Stimulated activated CD8-positive, alpha-beta memory T cell treated with anti-CD3 and anti-CD28 coated beads, Interleukin-15, amount 100 ng/mL, for 4 hours (primary cell): ENCODE results near the gene DDAH1.
A peak's percentile ranks its signal among the peaks of the same experiment; 100 is the strongest.

ENCODE experiments used
- DNase-seq, 2 donors: peaks; one replicate each; pipeline ENCODE4 v3.0.0-alpha.2; 2020; ENCODE audit warnings: low read depth in 2 of 2

DDAH1 gene

DNA sequence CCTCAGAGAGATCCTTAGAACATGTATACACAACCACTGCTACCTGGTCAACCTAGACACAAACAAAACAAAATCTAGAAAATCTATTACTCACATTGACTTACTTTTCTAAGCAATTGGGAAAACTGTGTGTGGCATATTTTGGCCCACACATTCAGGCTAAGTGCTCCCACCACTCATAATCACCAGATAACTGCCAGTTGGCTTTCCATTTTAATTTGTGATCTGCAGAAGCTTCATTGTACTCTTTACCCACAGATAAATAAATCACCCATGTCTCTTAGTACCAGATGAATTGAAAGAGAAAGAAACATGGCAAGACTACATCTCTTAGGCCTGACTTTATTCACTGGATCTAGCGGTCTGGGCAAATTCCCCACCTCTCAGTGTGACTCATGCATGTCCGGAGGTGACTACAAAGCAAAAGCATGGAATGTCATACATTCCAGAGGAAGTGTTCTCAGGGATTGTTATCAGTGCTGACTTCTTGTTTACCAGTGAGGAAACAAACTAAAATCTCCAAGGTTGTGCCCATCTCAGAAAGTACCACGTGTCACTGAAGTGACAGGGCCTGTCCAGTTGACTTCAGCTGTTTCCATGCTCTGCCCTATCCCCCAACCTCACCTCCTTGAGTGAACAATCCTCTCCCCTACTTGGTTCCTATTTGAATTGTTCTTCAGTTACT is 136.1 kb downstream of the DDAH1 start:
- DNase-seq, result no peak

DNA sequence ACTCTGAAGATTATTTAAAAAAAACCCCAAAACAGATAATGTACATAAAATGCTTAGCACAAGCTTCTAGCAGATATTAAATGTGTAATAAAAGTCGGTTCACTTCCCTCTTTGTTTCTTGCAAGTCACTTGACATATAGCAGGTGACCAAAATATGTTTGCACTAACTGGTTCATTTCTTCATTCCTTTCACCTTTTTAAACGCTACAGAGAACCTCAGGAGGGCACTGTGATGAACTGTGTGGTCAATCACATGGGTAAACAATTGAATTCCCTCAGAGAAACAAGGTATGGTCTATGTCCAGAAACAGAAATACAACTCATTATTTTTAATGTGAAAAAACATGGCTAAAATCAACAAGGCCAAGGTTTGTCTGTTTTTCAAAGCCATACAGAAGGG is 137.2 kb downstream of the DDAH1 start:
- DNase-seq, result no peak

- no peak for DNase-seq
These were observed 138.1 kb downstream of the DDAH1 start for GRCh38 chr1:85326851-85327250.

DNA sequence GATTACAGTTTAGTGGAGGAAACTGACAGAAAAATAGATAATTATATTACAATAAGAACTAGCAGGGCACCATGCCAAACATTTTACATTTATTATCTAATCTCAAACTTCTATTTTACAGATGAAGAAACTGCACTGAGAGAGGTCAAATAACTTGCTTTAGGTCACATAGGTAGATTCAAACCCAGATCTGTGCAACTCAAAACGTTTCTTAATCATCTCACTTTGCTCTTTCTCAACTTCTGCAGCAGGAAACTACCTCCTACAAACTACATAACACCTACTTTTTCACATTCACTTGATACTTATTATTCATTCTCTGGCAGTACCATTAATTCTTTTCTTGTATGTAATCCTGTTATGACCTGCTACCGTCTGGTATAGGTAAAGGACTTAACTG is 138.6 kb downstream of the DDAH1 start:
- no peak for DNase-seq

- no peak for DNase-seq
These were observed 139.0 kb downstream of the DDAH1 start for GRCh38 chr1:85325920-85326319.

DNA sequence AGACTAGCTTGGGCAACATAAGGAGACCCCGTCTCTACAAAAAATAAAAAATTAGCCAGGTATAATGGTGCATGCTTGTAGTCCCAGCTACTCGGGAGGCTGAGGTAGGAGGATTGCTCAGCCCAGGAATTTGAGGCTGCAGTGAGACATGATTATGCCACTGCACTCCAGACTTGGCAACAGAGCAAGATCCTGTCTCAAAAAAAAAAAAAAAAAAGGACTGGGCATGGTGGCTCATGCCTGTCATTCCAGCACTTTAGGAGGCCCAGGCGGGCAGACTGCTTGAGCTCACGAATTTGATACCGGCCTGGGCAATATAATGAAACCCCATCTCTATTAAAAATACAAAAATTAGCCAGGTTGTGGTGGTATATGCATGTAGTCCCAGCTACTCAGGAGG is 141.2 kb downstream of the DDAH1 start:
- DNase-seq, result no peak

- no peak for DNase-seq
These were observed 142.3 kb downstream of the DDAH1 start for GRCh38 chr1:85322655-85323054.

DNA sequence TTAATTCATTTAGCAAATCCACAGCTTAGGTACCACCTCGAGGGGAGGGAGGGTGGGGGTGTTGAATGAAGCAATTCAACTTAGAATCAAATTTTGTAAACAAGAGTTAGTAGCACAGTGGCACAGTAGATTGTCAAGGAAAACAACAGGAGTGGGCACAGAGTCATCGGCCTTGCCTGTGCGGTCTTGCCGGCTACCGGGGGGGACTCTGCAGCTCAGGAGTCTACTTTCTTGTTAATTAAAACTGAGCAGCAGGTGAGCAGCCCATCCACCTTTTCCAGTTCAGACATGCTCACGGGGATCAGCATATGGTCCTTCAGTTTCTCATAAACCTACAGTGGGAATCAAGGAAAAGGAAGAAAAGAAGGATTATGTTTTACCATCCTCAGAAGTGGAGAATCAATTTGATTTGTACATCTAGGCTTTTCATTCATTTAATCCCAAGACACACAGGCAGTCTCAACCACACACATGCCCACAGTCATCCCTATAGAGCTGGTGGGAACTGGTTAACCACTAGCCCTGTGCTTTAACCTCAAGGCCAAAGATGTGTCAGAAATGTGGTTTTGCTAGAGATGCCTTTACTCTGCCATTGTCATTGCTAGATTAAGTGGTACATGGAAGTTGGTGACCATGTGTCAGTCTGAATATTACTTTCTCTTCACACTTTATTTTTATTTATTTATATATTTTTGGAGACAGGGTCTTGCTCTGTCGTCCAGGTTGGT is 143.6 kb downstream of the DDAH1 start:
- DNase-seq, result no peak

- DNase-seq, result no peak
These were observed 144.4 kb downstream of the DDAH1 start for GRCh38 chr1:85320371-85321131.

DNA sequence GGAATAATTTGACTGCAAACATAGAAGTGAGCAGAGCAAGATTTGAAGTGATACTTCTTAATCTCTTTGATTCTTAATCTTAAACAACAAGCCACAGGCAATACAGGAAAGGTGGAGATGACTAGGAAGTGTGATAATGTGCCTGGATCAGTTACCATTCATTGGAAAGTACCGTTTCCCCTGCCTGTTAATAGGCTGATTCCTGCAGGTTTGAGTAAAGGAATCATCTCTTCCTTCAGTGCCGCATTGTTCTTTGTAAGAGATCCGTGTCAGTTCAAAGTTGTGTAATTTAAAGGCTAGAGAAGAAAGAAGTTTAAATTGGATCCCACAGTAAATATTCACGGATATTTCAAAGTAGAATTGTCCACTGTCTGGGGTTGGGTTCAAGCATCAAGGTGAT is 145.0 kb downstream of the DDAH1 start:
- DNase-seq, result no peak

GRCh38 chr1:85319491-85319890 is 145.5 kb downstream of the DDAH1 start:
- DNase-seq, result no peak

DNA sequence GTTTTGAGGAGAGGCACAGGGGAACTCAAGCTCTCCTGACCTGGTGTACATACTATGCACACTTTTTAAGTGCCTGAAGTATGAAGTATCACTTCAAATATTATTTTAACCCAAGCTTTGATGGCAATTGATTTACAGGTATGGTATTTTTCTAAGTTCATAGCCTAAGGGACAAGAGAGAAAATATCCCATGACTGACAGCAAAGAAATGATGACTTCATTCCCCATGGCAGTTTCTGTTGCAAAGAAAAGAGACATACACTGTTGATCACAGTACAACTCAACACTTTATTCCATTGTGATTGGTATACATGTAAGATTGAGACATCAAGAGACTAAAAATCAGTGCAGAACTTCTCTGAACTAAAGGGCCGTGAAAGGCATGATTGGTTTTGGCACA is 146.7 kb downstream of the DDAH1 start:
- no peak for DNase-seq

- no peak for DNase-seq
These were observed 147.4 kb downstream of the DDAH1 start for GRCh38 chr1:85317560-85317959.

DNA sequence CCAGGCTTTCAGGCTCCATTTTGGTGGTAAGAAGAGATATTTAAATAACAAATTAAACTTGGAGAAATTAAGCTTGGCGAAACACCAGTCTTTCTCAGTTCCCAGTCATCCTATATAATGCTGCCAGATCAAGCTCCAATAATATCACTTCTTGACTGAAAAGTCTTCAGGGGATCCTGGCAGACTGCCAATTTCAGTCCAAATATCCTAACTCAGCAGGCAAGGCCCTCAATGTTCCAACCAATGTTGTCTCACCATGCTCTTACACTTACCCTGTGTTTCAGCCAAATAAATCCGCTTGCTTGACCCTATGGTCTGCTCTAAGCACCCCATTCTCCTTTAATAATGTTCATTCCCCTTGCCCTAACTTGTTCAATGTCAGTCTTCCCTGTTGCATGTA is 148.6 kb downstream of the DDAH1 start:
- DNase-seq, result no peak

DNA sequence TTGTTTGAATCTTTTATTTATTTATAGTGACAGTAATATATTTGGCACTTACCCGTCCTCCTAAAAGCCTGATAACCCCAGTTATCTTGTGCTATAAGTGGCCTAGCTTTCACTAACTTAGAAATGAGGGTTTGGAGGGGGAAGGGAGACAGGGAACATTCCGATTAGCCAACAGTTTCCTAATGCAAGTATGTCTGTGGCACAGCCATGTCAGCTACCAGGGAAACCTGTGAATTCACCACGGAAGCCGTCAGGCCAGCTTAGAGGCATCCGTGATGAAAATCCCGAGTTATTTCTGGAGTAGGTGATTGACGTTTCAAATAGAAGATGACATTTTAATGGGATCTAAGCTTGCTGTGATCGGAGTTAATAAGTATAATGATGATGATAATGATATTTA is 149.2 kb downstream of the DDAH1 start:
- DNase-seq, result no peak

DNA sequence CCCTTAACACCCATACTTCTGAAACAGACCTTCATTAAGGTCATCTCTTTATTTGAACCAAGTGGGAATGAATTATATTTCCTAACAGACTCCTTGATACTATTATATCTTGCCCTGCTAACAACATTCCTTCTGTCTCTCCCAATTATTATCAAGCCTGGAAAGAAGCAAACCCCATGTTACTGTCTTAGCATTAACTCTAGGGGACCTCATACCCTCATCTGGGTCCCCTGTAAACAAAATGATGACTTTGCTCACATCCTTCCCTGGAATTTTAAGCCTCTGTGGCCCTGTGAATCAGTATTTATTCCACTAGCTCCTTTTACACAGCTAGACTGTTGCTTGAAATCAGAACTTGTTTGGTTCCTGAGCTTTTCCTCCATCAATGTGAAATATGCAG is 150.2 kb downstream of the DDAH1 start:
- DNase-seq, result no peak

DNA sequence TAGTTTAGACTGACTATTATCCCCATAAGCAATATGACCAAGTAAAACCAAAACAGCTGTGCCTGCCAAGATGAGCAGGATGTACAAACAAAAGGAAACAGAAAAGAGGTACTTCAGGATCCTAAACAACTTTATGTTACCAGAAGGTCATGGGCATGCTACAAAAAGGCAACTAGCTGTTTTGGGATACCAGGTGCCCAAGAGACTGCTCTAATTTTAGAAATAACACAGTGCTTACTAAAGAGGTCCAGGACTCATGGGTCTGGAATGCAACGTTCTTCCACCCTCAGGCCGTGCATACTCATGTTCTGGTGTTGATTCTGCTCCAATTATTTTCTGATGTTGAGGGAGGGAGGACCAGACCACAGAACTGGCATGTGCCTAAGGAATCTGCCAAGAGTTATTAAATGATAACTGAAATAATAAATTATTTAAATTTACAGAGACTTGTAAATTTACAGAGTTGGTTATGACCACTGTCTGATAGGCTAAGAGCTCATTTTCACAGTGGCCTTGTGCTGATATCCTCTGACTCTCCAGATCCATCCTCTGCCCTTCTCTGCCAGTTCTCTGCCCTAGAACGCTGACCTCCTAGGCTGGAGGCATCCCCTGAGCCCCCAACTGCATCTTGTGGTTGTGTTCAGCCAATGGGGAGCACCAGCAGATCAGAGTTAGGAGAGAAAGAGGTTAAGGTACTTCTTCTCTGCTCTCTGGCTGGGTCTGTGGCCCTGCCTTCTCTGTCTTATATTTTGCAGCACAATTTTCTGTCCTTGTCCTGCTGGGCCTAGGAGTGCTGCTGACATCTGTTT is 150.9 kb downstream of the DDAH1 start:
- no peak for DNase-seq

DNA sequence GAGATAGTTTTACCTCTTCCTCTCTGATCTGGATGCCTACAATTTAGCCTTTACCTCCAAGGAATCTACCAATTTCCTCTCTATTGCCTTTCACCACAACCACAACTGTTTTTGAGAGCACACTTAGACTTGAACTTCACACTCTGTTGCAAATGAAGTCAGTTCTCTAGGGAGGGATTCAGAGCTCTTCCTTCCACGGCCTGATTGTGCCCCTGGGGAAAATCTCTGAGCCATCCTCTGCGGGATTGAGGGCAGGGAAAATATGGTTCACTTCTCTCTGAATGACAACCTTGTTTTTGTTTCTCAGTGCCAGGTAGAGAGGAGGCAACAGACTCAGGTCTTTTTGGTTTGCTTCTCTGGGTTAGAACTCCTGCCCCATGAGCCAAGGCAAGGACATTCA is 153.1 kb downstream of the DDAH1 start:
- DNase-seq, result no peak

- DNase-seq, result no peak
These were observed 156.1 kb downstream of the DDAH1 start for GRCh38 chr1:85308833-85309350.

DNA sequence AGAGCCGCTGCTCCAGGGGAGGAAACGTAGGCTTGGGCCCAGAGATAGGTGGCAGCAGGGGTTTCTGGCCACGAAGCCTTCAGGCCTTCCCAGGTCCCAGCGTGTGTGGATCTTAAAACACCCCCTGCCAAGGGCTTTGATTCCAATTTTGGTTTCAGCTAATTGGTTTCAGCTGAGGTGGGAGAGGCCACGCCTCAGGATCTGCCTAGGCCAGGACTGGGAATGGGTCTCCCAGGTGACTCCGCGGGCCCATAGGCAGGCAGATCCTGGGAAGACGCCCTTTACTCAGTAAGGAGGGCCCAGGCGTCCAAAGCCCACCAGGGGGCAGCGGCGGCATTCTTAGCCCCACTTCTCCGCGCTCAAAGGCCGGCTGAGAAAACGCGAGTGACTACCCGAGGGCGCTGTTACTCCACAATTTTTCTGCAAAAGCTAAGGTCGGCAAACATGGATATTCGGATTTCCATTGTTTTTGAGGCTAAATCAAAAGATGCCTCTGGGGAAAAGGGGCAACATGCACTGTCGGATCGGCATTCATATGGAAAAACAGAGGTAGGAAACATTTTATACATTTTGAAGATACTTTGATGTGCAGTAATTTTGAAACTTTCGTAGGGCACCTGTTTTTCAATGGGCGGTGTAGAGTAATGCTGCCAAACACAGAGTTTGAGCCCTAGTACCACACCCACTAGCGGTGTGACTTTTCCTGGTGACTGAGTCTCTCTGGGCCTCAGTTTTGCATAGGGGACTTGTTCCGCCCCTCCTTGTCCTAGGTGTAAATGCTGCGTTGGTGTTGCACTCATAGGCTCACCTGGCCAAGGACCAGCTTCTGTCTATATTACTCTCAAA is 156.7 kb downstream of the DDAH1 start:
- DNase-seq, result peak; percentile 31 to 33

DNA sequence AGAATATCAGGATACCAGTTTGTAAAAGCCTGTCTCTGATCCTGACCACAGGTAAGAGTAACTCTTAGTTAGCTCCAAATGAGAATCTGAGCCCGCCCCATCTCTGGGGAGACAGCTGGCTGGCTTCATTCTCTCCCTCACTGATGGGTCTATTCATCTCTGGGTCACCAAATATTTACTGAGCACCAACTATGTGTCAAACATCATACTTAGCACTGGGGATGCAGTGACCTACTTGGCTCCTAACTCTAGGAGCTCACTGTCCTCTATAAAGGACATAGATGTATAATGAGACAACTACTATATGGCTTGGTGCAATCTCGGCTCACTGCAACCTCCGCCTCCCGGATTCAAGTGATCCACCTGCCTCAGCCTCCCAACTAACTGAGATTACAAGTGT is 158.7 kb downstream of the DDAH1 start:
- DNase-seq, result no peak
